Panc1 (cell line): Measurements from ENCODE around the gene SC5D. TPM values are rescaled to one million over a fixed set of nuclear protein-coding genes. Genes with fewer than 3 reads are reported as not detected.

ENCODE experiments used
- ATAC-seq: fragments of 200-7000 bp; cut with Tn5 transposase; 2 replicates; pipeline ENCODE4 v1.9.1; 2020; ENCODE audit warnings: mild to moderate bottlenecking, moderate library complexity
- BruUV-seq: library from RNA; stranded (reverse); fragments of 400-500 nt; replicated peaks from 2 replicates; lab custom pipeline; 2021; lab: Mats Ljungman, UMichigan
- CTCF ChIA-PET: fragments of 300-600 bp; sonication (Branson Sonifier 250); formaldehyde crosslinking; loops from one replicate; lab custom pipeline; 2022; ENCODE audit warnings: antibody characterized with exemption; lab: Charles Lee
- POLR2A ChIA-PET: fragments of 300-600 bp; sonication (Branson Sonifier 250); formaldehyde crosslinking; loops from one replicate; lab custom pipeline; 2022; ENCODE audit warnings: antibody characterized with exemption; lab: Charles Lee
- DNase-seq: peaks from one replicate; pipeline ENCODE4 v3.0.0-alpha.2; 2010; ENCODE audit warnings: low read depth, low spot score
- H3K27ac ChIP-seq: 2 replicates; pipeline ENCODE4 v1.5.1; 2011; ENCODE audit warnings: mild to moderate bottlenecking, low read length, inconsistent platforms
- H3K27me3 ChIP-seq: fragments of 200-500 bp; sonication (Bioruptor generic); 2 replicates; pipeline ENCODE4 v1.6.0; 2014; ENCODE audit warnings: low read length, inconsistent platforms; ENCODE audit not compliant: control insufficient read depth, insufficient read depth
- H3K36me3 ChIP-seq: fragments of 200-500 bp; sonication (Bioruptor generic); 2 replicates; pipeline ENCODE4 v1.5.1; 2014; ENCODE audit warnings: inconsistent platforms, mild to moderate bottlenecking, low read length, moderate library complexity; ENCODE audit not compliant: control insufficient read depth, insufficient read depth
- H3K4me1 ChIP-seq: 2 replicates; pipeline ENCODE4 v1.5.1; 2011; ENCODE audit warnings: inconsistent platforms, mild to moderate bottlenecking, low read length, moderate library complexity; ENCODE audit not compliant: control insufficient read depth, insufficient read depth
- H3K4me3 ChIP-seq, 2 experiments: 2 replicates each; pipeline ENCODE4 v1.5.1; 2011 to 2012; ENCODE audit warnings: low read depth in 2 of 2, low read length in 2 of 2, mild to moderate bottlenecking in 2 of 2, inconsistent platforms in 1 of 2, moderate library complexity in 1 of 2
- H3K9me3 ChIP-seq: fragments of 200-500 bp; sonication (Bioruptor generic); 2 replicates; pipeline ENCODE4 v1.5.1; 2014; ENCODE audit warnings: low read depth, mild to moderate bottlenecking, inconsistent platforms, low read length, moderate library complexity; ENCODE audit not compliant: control insufficient read depth, insufficient read depth
- POLR2AphosphoS5 ChIP-seq: IDR thresholded peaks from 2 replicates; pipeline ENCODE4 v1.6.1; 2012; ENCODE audit warnings: mild to moderate bottlenecking, low read depth, low read length, moderate library complexity
- SIN3A ChIP-seq: IDR thresholded peaks from 2 replicates; pipeline ENCODE4 v1.6.1; 2012; ENCODE audit warnings: low read depth, mild to moderate bottlenecking, low read length, moderate library complexity, borderline replicate concordance; ENCODE audit not compliant: insufficient read depth
- TCF7L2 ChIP-seq: IDR thresholded peaks from 2 replicates; pipeline ENCODE4 v1.6.1; 2011; ENCODE audit warnings: mild to moderate bottlenecking, low read depth, low read length, inconsistent platforms
- in situ Hi-C: cut with HindIII; loops from 2 replicates; pipeline ENCODE4 v1.10.0; 2016; ENCODE audit warnings: low sequenced_read_pairs, low pct_unique_long_range_greater_than_20kb
- intact Hi-C: fragments of 100-400 bp; cut with micrococcal nuclease; formaldehyde crosslinking; loops from one replicate; pipeline ENCODE4 v1.10.0; 2022; ENCODE audit not compliant: unreplicated experiment
- total RNA-seq: library from RNA; stranded (reverse); gene quantifications from one replicate; pipeline ENCODE4 v1.2.1, GENCODE V29; 2021; ENCODE audit not compliant: unreplicated experiment
- TF ChIP-seq, protein P1 (sequence below): fragments of 450-650 bp; IDR thresholded peaks from 2 replicates; pipeline ENCODE4 v1.5.1; 2017; ENCODE audit warnings: mild to moderate bottlenecking
- TF ChIP-seq, protein P2 (sequence below), 2 experiments: IDR thresholded peaks; 2 replicates each; pipeline ENCODE4 v1.6.1; 2011 to 2012; ENCODE audit warnings: low read depth in 2 of 2, control low read depth in 1 of 2, low read length in 1 of 2, mild to moderate bottlenecking in 1 of 2, moderate library complexity in 1 of 2; ENCODE audit not compliant: insufficient read depth in 1 of 2

SC5D gene
- total RNA-seq, 1 experiment from 2014 or later, result 54.3 TPM

DNA sequence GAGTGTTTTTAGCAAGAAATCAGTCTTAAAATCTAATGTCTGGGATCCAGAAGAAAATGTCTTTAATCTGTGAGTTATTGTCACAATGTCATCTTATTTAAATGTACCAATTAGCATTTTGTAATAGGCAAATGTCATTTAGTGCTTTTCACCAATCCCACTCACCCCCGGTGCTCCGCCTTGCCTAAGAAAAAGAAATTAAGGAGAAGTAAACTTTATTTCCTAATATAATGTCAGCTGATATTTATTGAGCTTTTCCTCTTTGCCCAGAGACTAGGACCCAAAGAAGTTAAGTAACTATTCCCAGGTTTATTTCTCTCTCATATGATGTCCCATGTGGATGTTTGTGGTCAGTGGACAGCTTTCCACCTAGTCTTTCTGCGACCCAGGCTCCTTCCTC lies 16.2 kb downstream of the SC5D start:
- ChIA-PET POLR2A (no interaction called here), CTCF (no interaction called here)
- Histone ChIP-seq H3K27me3 (no peaks in the 10 kb centered on the region), H3K9me3 (no peaks in the 10 kb centered on the region), H3K4me1 (no peaks in the 10 kb centered on the region), H3K4me3 (no peak overlapping the region), H3K27ac (no peak overlapping the region), H3K36me3 (peaks cover 27% of the 10 kb centered on the region)
- ATAC-seq (no peak), DNase-seq (no peak)
- intact Hi-C loops, result no loop called here
- no TSS peak for BruUV-seq
- TF ChIP-seq TCF7L2, result no peak
- TF ChIP-seq SIN3A, result no peak
- TF ChIP-seq, protein P1, sequence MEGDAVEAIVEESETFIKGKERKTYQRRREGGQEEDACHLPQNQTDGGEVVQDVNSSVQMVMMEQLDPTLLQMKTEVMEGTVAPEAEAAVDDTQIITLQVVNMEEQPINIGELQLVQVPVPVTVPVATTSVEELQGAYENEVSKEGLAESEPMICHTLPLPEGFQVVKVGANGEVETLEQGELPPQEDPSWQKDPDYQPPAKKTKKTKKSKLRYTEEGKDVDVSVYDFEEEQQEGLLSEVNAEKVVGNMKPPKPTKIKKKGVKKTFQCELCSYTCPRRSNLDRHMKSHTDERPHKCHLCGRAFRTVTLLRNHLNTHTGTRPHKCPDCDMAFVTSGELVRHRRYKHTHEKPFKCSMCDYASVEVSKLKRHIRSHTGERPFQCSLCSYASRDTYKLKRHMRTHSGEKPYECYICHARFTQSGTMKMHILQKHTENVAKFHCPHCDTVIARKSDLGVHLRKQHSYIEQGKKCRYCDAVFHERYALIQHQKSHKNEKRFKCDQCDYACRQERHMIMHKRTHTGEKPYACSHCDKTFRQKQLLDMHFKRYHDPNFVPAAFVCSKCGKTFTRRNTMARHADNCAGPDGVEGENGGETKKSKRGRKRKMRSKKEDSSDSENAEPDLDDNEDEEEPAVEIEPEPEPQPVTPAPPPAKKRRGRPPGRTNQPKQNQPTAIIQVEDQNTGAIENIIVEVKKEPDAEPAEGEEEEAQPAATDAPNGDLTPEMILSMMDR, result no peak
- TF ChIP-seq, protein P2, sequence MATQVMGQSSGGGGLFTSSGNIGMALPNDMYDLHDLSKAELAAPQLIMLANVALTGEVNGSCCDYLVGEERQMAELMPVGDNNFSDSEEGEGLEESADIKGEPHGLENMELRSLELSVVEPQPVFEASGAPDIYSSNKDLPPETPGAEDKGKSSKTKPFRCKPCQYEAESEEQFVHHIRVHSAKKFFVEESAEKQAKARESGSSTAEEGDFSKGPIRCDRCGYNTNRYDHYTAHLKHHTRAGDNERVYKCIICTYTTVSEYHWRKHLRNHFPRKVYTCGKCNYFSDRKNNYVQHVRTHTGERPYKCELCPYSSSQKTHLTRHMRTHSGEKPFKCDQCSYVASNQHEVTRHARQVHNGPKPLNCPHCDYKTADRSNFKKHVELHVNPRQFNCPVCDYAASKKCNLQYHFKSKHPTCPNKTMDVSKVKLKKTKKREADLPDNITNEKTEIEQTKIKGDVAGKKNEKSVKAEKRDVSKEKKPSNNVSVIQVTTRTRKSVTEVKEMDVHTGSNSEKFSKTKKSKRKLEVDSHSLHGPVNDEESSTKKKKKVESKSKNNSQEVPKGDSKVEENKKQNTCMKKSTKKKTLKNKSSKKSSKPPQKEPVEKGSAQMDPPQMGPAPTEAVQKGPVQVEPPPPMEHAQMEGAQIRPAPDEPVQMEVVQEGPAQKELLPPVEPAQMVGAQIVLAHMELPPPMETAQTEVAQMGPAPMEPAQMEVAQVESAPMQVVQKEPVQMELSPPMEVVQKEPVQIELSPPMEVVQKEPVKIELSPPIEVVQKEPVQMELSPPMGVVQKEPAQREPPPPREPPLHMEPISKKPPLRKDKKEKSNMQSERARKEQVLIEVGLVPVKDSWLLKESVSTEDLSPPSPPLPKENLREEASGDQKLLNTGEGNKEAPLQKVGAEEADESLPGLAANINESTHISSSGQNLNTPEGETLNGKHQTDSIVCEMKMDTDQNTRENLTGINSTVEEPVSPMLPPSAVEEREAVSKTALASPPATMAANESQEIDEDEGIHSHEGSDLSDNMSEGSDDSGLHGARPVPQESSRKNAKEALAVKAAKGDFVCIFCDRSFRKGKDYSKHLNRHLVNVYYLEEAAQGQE (IDR thresholded peaks at IDR 0.05; ENCODE audit: insufficient read depth in 1 of 2, low read depth in 2 of 2, low read length in 1 of 2), result no peak
- no peak for TF ChIP-seq POLR2AphosphoS5
- in situ Hi-C loops, result no loop called here

DNA sequence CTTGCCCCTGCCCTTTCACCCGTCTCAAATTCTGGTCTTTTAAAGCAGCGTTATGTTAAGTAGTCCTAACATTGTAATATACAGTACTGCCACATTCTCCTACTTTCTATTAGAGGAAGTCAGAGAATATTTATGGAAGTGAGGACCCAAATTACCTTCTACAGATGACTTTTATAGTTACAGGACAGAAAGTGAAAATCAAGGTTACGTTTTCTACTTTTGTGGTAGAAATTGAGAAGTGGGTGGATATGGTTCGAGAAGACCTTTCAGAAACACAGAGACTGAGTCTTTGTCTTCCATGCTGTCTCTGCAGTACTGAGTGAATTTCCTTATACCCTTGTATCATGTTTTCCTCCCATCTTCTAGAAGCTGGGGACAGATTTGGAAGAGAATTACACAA lies 17.1 kb downstream of the SC5D start:
- no peak for DNase-seq
- Histone ChIP-seq H3K27ac (no peak overlapping the region), H3K27me3 (no peaks in the 10 kb centered on the region), H3K9me3 (no peaks in the 10 kb centered on the region), H3K4me1 (no peaks in the 10 kb centered on the region), H3K4me3 (no peak overlapping the region), H3K36me3 (peaks cover 18% of the 10 kb centered on the region)
- intact Hi-C loops, result no loop called here
- in situ Hi-C loops, result no loop called here
- ChIA-PET POLR2A (interaction anchor here (0.6 kb wide), 1 partner anchor 231 kb away, joined by 3 read pairs; no protein-coding TSS in a partner anchor), CTCF (no interaction called here)
- TF ChIP-seq TCF7L2, result no peak
- no peak for ATAC-seq
- BruUV-seq, result no TSS peak

DNA sequence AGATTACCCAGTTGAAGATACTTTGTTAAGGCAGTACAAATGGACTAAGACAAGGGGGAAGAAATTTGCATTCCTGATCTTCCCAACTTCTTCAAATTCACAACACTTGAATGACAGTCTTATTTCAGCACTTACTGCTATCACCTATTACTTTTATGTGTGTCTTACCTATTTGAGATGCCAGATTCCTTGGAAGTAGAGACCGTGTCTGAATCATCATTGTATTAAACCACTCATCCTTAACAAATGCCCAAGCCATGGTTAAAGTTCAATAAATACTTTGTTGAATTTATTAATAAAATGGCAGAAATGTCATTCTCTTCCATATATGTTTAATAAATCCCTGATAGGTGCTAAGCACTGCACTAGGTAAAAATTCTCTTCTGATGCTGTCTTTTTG lies 18.3 kb downstream of the SC5D start:
- ATAC-seq (no peak), DNase-seq (no peak)
- intact Hi-C loops, result no loop called here
- no peak overlapping the region for H3K27ac ChIP-seq
- in situ Hi-C loops, result no loop called here
- POLR2A ChIA-PET, result no interaction called here
- no peaks in the 10 kb centered on the region for H3K4me1 ChIP-seq
- TF ChIP-seq, protein P2 (IDR thresholded peaks at IDR 0.05; ENCODE audit: insufficient read depth in 1 of 2, low read depth in 2 of 2, low read length in 1 of 2), result no peak
- TF ChIP-seq, protein P1, result no peak
- TF ChIP-seq TCF7L2, result no peak
- no peak for TF ChIP-seq SIN3A
- no peak for TF ChIP-seq POLR2AphosphoS5
- CTCF ChIA-PET, result no interaction called here
- H3K9me3 ChIP-seq, result no peaks in the 10 kb centered on the region
- H3K27me3 ChIP-seq, result no peaks in the 10 kb centered on the region
- peaks cover 13% of the 10 kb centered on the region for H3K36me3 ChIP-seq
- H3K4me3 ChIP-seq, result no peak overlapping the region
- no TSS peak for BruUV-seq
